CD4-positive, alpha-beta T cell (primary cell): Measurements from ENCODE around the gene LRRC4B. TPM values are rescaled to one million over a fixed set of nuclear protein-coding genes. Genes with fewer than 3 reads are reported as not detected.

Source experiments
- ATAC-seq: fragments of 200-7000 bp; cut with Tn5 transposase; one replicate; pipeline ENCODE4 v1.10.0; 2022; ENCODE audit warnings: mild to moderate bottlenecking; ENCODE audit not compliant: poor library complexity
- CTCF ChIA-PET: fragments of 350-600 bp; sonication (Branson Sonifier 250); formaldehyde crosslinking; loops from one replicate; lab custom pipeline; 2021; ENCODE audit warnings: antibody characterized with exemption, inconsistent platforms; lab: Charles Lee
- POLR2A ChIA-PET: fragments of 350-600 bp; sonication (Branson Sonifier 250); formaldehyde crosslinking; loops from one replicate; lab custom pipeline; 2021; ENCODE audit warnings: antibody characterized with exemption, inconsistent platforms; lab: Charles Lee
- DNase-seq, 14 experiments: peaks; one replicate each; pipeline ENCODE4 v3.0.0-alpha.2; 2013 to 2020; ENCODE audit warnings: mixed read lengths in 2 of 14
- H3K27ac ChIP-seq, 2 donors: one replicate each; pipeline versions ENCODE4 v1.5.1 to v1.7.0; 2013; ENCODE audit warnings: low read length in 2 of 2, low read depth in 1 of 2, mild to moderate bottlenecking in 1 of 2
- H3K27me3 ChIP-seq, 2 experiments: 1 replicate in 1 of 2; 2 replicates in 1 of 2; pipeline versions ENCODE4 v1.6.1 to v1.7.0; 2013; ENCODE audit warnings: low read length in 2 of 2, control low read depth in 1 of 2, mild to moderate bottlenecking in 1 of 2, moderate library complexity in 1 of 2; ENCODE audit not compliant: insufficient read depth in 2 of 2, control insufficient read depth in 1 of 2
- H3K36me3 ChIP-seq: one replicate; pipeline ENCODE4 v1.6.1; 2013; ENCODE audit warnings: low read length, control low read depth; ENCODE audit not compliant: insufficient read depth
- H3K4me1 ChIP-seq: one replicate; pipeline ENCODE4 v1.6.1; 2013; ENCODE audit warnings: low read length, control low read depth; ENCODE audit not compliant: insufficient read depth
- H3K4me3 ChIP-seq: one replicate; pipeline ENCODE4 v1.5.1; 2013; ENCODE audit warnings: mild to moderate bottlenecking, low read length, moderate library complexity
- H3K9me3 ChIP-seq, 2 experiments: 1 replicate in 1 of 2; 2 replicates in 1 of 2; pipeline versions ENCODE4 v1.6.1 to v1.7.0; 2013; ENCODE audit warnings: low read length in 2 of 2, mild to moderate bottlenecking in 2 of 2, control low read depth in 1 of 2, moderate library complexity in 1 of 2; ENCODE audit not compliant: control insufficient read depth in 1 of 2, insufficient read depth in 1 of 2
- H3K27ac Mint-ChIP-seq: one replicate; pipeline ENCODE4 v1.8.0; 2020; ENCODE audit warnings: mixed read lengths
- H3K27me3 Mint-ChIP-seq: one replicate; pipeline ENCODE4 v1.8.0; 2021; ENCODE audit warnings: mixed read lengths
- H3K36me3 Mint-ChIP-seq: one replicate; pipeline ENCODE4 v1.8.0; 2021; ENCODE audit warnings: low read depth, mixed read lengths
- H3K4me1 Mint-ChIP-seq: one replicate; pipeline ENCODE4 v1.8.0; 2021; ENCODE audit warnings: low read depth, mixed read lengths
- H3K4me3 Mint-ChIP-seq: one replicate; pipeline ENCODE4 v1.8.0; 2020; ENCODE audit warnings: mild to moderate bottlenecking, mixed read lengths
- H3K9me3 Mint-ChIP-seq: one replicate; pipeline ENCODE4 v1.8.0; 2020; ENCODE audit warnings: mixed read lengths
- intact Hi-C, 2 experiments: fragments of 100-400 bp; cut with DNase I in 1 of 2; cut with micrococcal nuclease in 1 of 2; formaldehyde crosslinking; loops; one replicate each; pipeline versions ENCODE4 v1.15.1 to v1.9.0; 2023 to 2025; cut with DNase I, micrococcal nuclease
- total RNA-seq, 174 experiments: library from RNA in 2 of 174; stranded (reverse) in 2 of 174; gene quantifications; one replicate each; pipeline ENCODE4 v1.2.3 and lab custom pipeline; 2021 to 2026
- TF ChIP-seq, protein P1 (sequence below): fragments of 200-600 bp; IDR thresholded peaks from one replicate; pipeline ENCODE4 v1.8.0; 2022; ENCODE audit warnings: antibody characterized with exemption, mild to moderate bottlenecking

Gene LRRC4B
- total RNA-seq, 2 experiments from 2014 or later: not detected

DNA sequence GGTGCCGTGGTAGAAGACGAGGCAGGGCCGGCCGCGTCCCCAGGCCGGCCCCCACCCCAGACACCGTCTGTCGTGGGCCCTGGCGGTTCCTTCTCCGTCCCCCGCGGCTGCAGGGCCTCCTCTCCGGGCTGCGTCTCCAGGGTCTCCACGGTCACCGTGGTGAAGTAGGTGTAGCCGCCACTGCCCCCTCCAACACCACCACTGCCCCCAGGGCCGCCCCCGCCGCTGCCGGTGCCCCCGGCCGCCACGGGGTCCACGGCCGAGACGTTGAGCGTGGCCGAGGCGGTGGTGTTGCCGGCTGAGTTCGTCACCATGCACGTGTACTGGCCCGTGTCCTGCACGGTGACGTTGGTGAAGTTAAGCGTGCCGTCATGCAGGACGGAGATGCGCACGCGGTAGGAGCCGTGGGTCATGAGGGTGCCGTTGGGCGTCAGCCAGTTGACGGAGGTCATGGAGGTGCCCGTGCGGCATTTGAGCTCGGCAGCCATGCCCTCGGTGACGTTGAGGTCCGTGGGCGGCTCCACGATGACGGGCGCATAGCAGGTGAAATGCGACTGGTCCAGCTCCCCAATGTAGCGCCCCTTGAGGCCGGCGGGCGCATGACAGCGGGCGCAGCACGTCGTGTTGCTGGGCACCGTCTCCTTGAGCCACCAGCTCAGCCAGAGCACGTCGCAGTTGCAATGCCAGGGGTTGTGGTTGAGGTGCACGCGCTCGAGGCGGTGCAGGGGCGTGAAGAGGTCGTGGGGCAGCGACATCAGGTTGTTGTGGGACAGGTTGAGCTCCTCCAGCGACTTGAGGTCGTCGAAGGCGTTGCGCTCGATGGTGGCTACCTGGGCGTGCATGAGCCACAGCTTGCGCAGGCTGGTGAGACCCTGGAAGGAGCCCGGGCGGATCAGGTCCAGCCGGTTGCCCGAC lies 49.9 kb downstream of the LRRC4B start:
- ChIA-PET POLR2A (no interaction called here), CTCF (no interaction called here)
- H3K27ac ChIP-seq: no peak overlapping the region
- Mint-ChIP-seq H3K27ac (no peak overlapping the region), H3K4me1 (no peaks in the 10 kb centered on the region), H3K9me3 (no peaks in the 10 kb centered on the region), H3K27me3 (peaks cover 10% of the 10 kb centered on the region), H3K4me3 (no peak overlapping the region), H3K36me3 (no peaks in the 10 kb centered on the region)
- H3K4me1 ChIP-seq: no peaks in the 10 kb centered on the region
- DNase-seq (peak in 1 of 14 experiments; percentile 34), ATAC-seq (no peak)
- intact Hi-C loops: no loop called here
- H3K27me3 ChIP-seq: peaks cover 0 to 4% of the 10 kb centered on the region in 2 experiments
- no peaks in the 10 kb centered on the region for H3K36me3 ChIP-seq
- TF ChIP-seq, protein P1, sequence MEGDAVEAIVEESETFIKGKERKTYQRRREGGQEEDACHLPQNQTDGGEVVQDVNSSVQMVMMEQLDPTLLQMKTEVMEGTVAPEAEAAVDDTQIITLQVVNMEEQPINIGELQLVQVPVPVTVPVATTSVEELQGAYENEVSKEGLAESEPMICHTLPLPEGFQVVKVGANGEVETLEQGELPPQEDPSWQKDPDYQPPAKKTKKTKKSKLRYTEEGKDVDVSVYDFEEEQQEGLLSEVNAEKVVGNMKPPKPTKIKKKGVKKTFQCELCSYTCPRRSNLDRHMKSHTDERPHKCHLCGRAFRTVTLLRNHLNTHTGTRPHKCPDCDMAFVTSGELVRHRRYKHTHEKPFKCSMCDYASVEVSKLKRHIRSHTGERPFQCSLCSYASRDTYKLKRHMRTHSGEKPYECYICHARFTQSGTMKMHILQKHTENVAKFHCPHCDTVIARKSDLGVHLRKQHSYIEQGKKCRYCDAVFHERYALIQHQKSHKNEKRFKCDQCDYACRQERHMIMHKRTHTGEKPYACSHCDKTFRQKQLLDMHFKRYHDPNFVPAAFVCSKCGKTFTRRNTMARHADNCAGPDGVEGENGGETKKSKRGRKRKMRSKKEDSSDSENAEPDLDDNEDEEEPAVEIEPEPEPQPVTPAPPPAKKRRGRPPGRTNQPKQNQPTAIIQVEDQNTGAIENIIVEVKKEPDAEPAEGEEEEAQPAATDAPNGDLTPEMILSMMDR: no peak
- no peak overlapping the region for H3K4me3 ChIP-seq
- peaks cover 0 to 17% of the 10 kb centered on the region in 2 experiments for H3K9me3 ChIP-seq

DNA sequence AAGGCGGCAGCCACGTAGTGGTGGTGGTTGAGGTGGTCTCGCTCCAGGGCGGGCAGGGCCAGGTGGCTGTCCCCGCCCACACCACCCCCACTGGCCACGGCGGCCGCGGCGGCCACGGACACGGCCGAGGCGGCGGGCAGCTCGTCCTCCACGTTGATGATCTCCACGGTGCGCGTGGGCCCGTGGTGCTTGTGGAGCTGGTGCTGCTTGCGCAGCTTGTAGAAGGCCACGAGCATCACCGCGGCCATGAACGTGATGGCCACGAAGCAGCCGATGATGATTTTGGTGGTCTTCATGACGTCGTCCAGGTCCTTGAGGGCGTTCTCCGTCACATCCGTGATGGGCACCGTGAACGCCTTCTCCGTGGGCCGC lies 50.5 kb downstream of the LRRC4B start:
- Mint-ChIP-seq H3K9me3 (no peaks in the 10 kb centered on the region), H3K36me3 (no peaks in the 10 kb centered on the region), H3K27ac (no peak overlapping the region), H3K4me3 (no peak overlapping the region), H3K4me1 (no peaks in the 10 kb centered on the region), H3K27me3 (peaks cover 10% of the 10 kb centered on the region)
- Histone ChIP-seq H3K4me1 (no peaks in the 10 kb centered on the region), H3K27ac (no peak overlapping the region), H3K36me3 (no peaks in the 10 kb centered on the region), H3K9me3 (peaks cover 0 to 17% of the 10 kb centered on the region in 2 experiments), H3K4me3 (no peak overlapping the region), H3K27me3 (peaks cover 0 to 4% of the 10 kb centered on the region in 2 experiments)
- ChIA-PET CTCF (no interaction called here), POLR2A (no interaction called here)
- intact Hi-C loops: no loop called here
- TF ChIP-seq, protein P1: no peak
- DNase-seq (no peak), ATAC-seq (no peak)

DNA sequence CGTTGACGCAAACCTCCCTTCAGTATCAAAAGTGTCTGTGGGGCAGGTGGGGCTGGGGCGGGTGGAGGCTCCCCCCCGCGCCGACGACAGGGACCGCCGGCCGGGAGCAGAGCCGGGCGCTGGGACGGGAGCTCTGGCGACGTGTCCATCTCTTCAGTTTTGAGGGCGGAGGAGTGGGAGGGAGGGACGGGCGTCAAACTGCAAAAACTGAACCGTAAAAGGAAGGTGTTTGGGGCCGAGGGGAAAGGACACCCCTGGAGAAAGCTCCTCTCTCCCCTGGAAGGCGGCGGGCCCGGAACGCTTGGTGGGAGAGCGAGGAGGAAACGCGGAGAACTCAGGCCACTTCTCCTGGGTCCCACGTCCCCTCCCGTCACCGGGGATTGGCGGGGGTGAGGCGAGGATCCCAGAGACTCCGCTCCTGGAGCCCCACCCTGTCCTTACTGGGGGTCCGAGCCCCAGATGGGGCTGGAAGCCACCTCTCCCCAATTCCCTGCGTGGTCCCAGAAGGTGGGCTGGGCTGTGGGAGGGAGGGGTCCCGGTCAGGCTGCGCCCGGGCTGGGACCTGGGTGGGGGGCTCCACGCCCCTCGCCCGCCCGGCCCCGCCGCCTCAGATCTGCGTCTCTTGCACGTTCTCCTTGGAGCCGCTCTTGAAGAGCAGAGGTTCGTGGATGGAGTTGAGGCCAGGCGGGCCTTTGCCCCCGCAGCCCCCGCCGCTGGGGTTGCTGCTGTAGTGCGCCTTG lies 51.1 kb downstream of the LRRC4B start:
- H3K27ac ChIP-seq: no peak overlapping the region
- ATAC-seq (no peak), DNase-seq (no peak)
- H3K4me3 ChIP-seq: no peak overlapping the region
- Mint-ChIP-seq H3K4me1 (no peaks in the 10 kb centered on the region), H3K27me3 (peaks cover 10% of the 10 kb centered on the region), H3K9me3 (no peaks in the 10 kb centered on the region), H3K36me3 (no peaks in the 10 kb centered on the region), H3K27ac (no peak overlapping the region), H3K4me3 (no peak overlapping the region)
- intact Hi-C loops: no loop called here
- peaks cover 0 to 22% of the 10 kb centered on the region in 2 experiments for H3K9me3 ChIP-seq
- TF ChIP-seq, protein P1: no peak
- peaks cover 2% of the 10 kb centered on the region for H3K4me1 ChIP-seq
- ChIA-PET CTCF (no interaction called here), POLR2A (no interaction called here)
- H3K36me3 ChIP-seq: no peaks in the 10 kb centered on the region
- H3K27me3 ChIP-seq: peaks cover 0 to 4% of the 10 kb centered on the region in 2 experiments
